SH-SY5Y (cell line): Measurements from ENCODE around the gene HOXB5.

Experiments used
- GATA2 ChIP-seq: IDR thresholded peaks from 2 replicates; pipeline ENCODE4 v1.6.1; 2011; ENCODE audit warnings: mild to moderate bottlenecking, low read depth, low read length
- GATA3 ChIP-seq: IDR thresholded peaks from 2 replicates; pipeline ENCODE4 v1.6.1; 2011; ENCODE audit warnings: low read depth, mild to moderate bottlenecking, low read length, moderate library complexity

DNA sequence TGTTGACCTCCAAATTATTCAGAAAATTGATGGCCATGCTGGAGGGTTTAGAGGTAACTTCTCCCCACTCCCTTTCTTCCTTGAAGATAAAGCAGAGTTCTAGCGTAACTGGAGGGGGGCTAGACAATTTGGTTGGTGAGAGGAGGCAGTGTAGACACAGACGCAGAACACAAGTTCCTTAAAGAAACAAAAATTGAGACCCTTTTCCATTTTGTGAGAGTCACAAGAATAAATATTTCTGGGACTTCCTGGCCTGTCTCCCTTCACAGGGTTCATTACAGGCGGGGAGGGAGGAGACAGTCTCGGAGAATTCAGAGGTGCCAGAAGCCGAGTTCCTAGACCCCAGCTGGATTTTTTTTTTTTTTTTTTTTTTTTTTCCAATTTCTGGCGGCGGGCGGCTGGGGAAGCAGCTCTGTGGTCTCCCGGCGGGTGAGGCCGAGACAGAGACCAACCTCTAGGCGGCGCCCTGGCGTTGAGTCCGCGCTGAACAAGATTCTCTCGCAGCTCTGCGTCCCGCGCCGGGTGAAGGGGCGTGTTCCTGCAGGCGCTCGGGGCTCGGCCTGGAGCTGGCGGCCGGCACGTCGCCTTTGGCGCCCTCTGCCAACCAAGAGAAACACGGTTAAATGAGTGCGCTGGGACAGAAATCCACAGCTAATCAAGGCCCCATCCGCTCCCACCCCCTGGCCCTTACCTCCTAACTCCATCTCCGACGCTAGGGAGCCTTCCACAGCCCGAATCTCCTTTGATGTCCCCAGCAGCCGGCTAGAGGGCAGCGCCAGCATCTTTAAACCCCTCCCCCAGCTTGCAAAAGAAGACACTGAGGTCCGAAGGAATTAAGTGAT is 42.8 kb upstream of the HOXB5 start:
- no peak for TF ChIP-seq GATA3
- TF ChIP-seq GATA2: no peak
